ENCODE results near the gene SIRPB1.
"Not testable (repeated sequence)": the region's sequence is repeated elsewhere in the genome, so short reads cannot be mapped to it uniquely, and the experiment has no call there.

Gene SIRPB1

DNA sequence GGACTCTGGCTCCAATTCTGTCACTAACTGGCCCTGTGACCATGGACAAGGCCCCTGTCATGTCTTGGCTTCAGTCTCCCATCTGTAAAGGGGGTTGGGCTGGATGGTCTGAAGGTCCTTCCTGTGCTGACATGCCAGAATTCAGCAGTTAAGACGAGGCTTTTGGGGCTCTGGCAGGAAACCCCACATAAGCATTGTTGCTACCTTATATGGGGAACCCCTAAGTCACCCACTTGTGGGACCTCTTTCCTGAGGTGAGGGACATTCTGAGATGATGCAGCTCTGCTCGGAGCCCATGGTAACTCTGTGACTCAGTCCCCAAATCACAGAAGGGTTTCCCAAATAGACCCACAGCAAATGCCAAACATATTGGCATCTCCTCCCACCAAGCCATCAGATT is 42.5 kb downstream of the SIRPB1 start:
- not testable (repeated sequence) for H3K9me3 ChIP-seq (ENCODE audit: control insufficient read depth, low read length); H3K4me3 ChIP-seq (ENCODE audit: insufficient read depth, low read depth, low read length, poor library complexity, severe bottlenecking); H3K27ac ChIP-seq (ENCODE audit: insufficient read depth, low read length, poor library complexity, severe bottlenecking); H3K27me3 ChIP-seq (replicated peaks; ENCODE audit: control insufficient read depth, insufficient read depth, low read length, poor library complexity, severe bottlenecking); H3K4me1 ChIP-seq (ENCODE audit: control insufficient read depth, insufficient read depth, low read length, poor library complexity, severe bottlenecking); H3K36me3 ChIP-seq (ENCODE audit: control insufficient read depth, insufficient read depth, low read length); DNase-seq

DNA sequence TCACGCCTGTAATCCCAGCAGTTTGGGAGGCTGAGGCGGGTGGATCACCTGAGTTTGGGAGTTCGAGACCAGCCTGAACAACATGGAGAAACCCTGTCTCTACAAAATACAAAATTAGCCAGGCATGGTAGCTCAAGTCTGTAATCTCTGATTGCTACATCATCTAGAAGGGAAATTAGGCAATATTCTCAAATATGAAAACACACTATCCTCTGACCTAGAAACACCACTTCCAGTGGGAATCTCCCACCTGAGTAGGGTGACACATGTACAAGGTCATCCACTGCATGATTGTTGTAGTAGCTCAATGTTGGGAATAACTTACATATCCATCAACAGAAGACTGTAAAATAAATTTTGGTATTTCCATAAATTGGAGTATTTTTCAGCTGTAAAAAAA is 43.2 kb downstream of the SIRPB1 start:
- Histone ChIP-seq H3K9me3 (ENCODE audit: control insufficient read depth, low read length) (no peaks in the 10 kb centered on the region), H3K4me3 (ENCODE audit: insufficient read depth, low read depth, low read length, poor library complexity, severe bottlenecking) (no peak overlapping the region), H3K36me3 (ENCODE audit: control insufficient read depth, insufficient read depth, low read length) (no peaks in the 10 kb centered on the region), H3K4me1 (ENCODE audit: control insufficient read depth, insufficient read depth, low read length, poor library complexity, severe bottlenecking) (no peaks in the 10 kb centered on the region), H3K27ac (ENCODE audit: insufficient read depth, low read length, poor library complexity, severe bottlenecking) (no peak overlapping the region), H3K27me3 (replicated peaks; ENCODE audit: control insufficient read depth, insufficient read depth, low read length, poor library complexity, severe bottlenecking) (no peaks in the 10 kb centered on the region)
- no peak for DNase-seq

- not testable (repeated sequence) for H3K4me3 ChIP-seq (ENCODE audit: insufficient read depth, low read depth, low read length, poor library complexity, severe bottlenecking); H3K9me3 ChIP-seq (ENCODE audit: control insufficient read depth, low read length); DNase-seq; H3K4me1 ChIP-seq (ENCODE audit: control insufficient read depth, insufficient read depth, low read length, poor library complexity, severe bottlenecking); H3K27ac ChIP-seq (ENCODE audit: insufficient read depth, low read length, poor library complexity, severe bottlenecking); H3K36me3 ChIP-seq (ENCODE audit: control insufficient read depth, insufficient read depth, low read length); H3K27me3 ChIP-seq (replicated peaks; ENCODE audit: control insufficient read depth, insufficient read depth, low read length, poor library complexity, severe bottlenecking)
These were observed 43.8 kb downstream of the SIRPB1 start for GRCh38 chr20:1576003-1576402.

- not testable (repeated sequence) for H3K27me3 ChIP-seq (replicated peaks; ENCODE audit: control insufficient read depth, insufficient read depth, low read length, poor library complexity, severe bottlenecking); H3K27ac ChIP-seq (ENCODE audit: insufficient read depth, low read length, poor library complexity, severe bottlenecking); H3K36me3 ChIP-seq (ENCODE audit: control insufficient read depth, insufficient read depth, low read length); H3K4me1 ChIP-seq (ENCODE audit: control insufficient read depth, insufficient read depth, low read length, poor library complexity, severe bottlenecking); H3K4me3 ChIP-seq (ENCODE audit: insufficient read depth, low read depth, low read length, poor library complexity, severe bottlenecking); H3K9me3 ChIP-seq (ENCODE audit: control insufficient read depth, low read length); DNase-seq
These were observed 48.2 kb downstream of the SIRPB1 start for GRCh38 chr20:1571583-1571982.
